Measurements from ENCODE around the gene E2F4. TPM values are rescaled to one million over a fixed set of nuclear protein-coding genes. Genes with fewer than 3 reads are reported as not detected.
A peak's percentile ranks its signal among the peaks of the same experiment; 100 is the strongest.

E2F4 gene
- total RNA-seq, 3 donors from 2014 or later, result 70.5 to 77.4 (median 72.9) TPM

- ATAC-seq, result no peak
- H3K4me1 ChIP-seq (ENCODE audit: low read depth), result peaks cover 24% of the 10 kb centered on the region
- TF ChIP-seq CTCF (IDR thresholded peaks at IDR 0.05), result no peak
- H3K36me3 ChIP-seq (ENCODE audit: low read depth), result peaks cover 8% of the 10 kb centered on the region
- H3K4me3 ChIP-seq, result no peak overlapping the region
- peak in 2 of 3 donors; percentile 15 to 52 for DNase-seq
- H3K9me3 ChIP-seq, result no peaks in the 10 kb centered on the region
- intact Hi-C loops (cut with DNase I, micrococcal nuclease), result no loop called here
Observed at GRCh38 chr16:67237396-67238277, 45.7 kb downstream of the E2F4 start.

- Histone ChIP-seq H3K9me3 (no peaks in the 10 kb centered on the region), H3K36me3 (ENCODE audit: low read depth) (peaks cover 8% of the 10 kb centered on the region), H3K4me1 (ENCODE audit: low read depth) (peaks cover 26% of the 10 kb centered on the region), H3K4me3 (no peak overlapping the region)
- ATAC-seq (no peak), DNase-seq (no peak)
- TF ChIP-seq CTCF (IDR thresholded peaks at IDR 0.05), result no peak
- intact Hi-C loops (cut with DNase I, micrococcal nuclease), result no loop called here
Observed at GRCh38 chr16:67238278-67238575, 46.3 kb downstream of the E2F4 start.

GRCh38 chr16:67238806-67239470 lies 47.0 kb downstream of the E2F4 start:
- intact Hi-C loops (cut with DNase I, micrococcal nuclease), result no loop called here
- peaks cover 32% of the 10 kb centered on the region for H3K4me1 ChIP-seq (ENCODE audit: low read depth)
- H3K9me3 ChIP-seq, result no peaks in the 10 kb centered on the region
- DNase-seq, result peak in 2 of 3 donors; percentile 20 to 29
- H3K4me3 ChIP-seq, result no peak overlapping the region
- no peak for TF ChIP-seq CTCF (IDR thresholded peaks at IDR 0.05)
- no peak for ATAC-seq
- H3K36me3 ChIP-seq (ENCODE audit: low read depth), result peaks cover 8% of the 10 kb centered on the region

- TF ChIP-seq CTCF (IDR thresholded peaks at IDR 0.05), result no peak
- H3K36me3 ChIP-seq (ENCODE audit: low read depth), result peaks cover 8% of the 10 kb centered on the region
- intact Hi-C loops (cut with DNase I, micrococcal nuclease), result no loop called here
- H3K4me3 ChIP-seq, result no peak overlapping the region
- peaks cover 47% of the 10 kb centered on the region for H3K4me1 ChIP-seq (ENCODE audit: low read depth)
- ATAC-seq (no peak), DNase-seq (peak in 2 of 3 donors; percentile 45 to 46)
- no peaks in the 10 kb centered on the region for H3K9me3 ChIP-seq
Observed at GRCh38 chr16:67240506-67240905, 48.6 kb downstream of the E2F4 start.

- H3K4me3 ChIP-seq, result no peak overlapping the region
- intact Hi-C loops (cut with DNase I, micrococcal nuclease), result no loop called here
- ATAC-seq (peak; percentile 65), DNase-seq (peak; percentile 79 to 85 (median 85))
- TF ChIP-seq CTCF (IDR thresholded peaks at IDR 0.05), result no peak
- no peaks in the 10 kb centered on the region for H3K9me3 ChIP-seq
- H3K36me3 ChIP-seq (ENCODE audit: low read depth), result peaks cover 8% of the 10 kb centered on the region
- H3K4me1 ChIP-seq (ENCODE audit: low read depth), result peaks cover 54% of the 10 kb centered on the region
Observed at GRCh38 chr16:67241008-67241900, 49.3 kb downstream of the E2F4 start.
